ENCODE results near the gene BMP3.

Gene BMP3

DNA sequence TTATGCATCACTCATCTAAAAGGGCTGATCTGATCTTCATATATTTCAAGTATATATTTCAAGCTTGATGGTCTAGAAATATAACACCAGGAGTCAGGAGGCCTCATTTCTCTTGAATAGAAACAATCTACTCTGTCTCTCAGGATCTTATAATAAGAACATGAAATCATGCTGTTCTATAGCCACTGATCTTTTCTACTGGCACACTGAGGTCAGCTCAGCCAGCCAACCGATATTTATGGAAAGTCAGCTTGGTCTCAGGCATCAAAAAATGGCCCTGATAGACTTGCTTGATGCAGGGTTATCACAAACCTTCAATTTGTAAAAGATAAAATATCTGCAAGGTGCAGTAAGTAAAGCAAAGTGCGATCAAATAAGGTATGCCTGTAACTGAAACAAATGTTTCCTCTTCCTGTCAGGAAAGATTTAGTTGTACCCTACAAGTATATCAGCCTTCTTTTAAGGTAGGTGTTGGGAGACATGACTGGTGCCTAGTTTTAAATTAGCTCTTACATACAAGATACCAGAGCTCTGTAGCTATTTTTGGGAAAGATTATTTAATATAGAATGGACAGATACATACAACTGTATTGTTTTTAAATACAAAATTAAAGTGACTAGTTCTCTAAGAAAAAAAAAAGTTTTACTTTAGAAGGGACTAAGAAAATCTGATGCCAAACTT lies 63.4 kb downstream of the BMP3 start:
- no peak overlapping the region for H3K27ac ChIP-seq
- TF ChIP-seq ZFX (IDR thresholded peaks at IDR 0.05) = no peak
- TF ChIP-seq, protein P1, sequence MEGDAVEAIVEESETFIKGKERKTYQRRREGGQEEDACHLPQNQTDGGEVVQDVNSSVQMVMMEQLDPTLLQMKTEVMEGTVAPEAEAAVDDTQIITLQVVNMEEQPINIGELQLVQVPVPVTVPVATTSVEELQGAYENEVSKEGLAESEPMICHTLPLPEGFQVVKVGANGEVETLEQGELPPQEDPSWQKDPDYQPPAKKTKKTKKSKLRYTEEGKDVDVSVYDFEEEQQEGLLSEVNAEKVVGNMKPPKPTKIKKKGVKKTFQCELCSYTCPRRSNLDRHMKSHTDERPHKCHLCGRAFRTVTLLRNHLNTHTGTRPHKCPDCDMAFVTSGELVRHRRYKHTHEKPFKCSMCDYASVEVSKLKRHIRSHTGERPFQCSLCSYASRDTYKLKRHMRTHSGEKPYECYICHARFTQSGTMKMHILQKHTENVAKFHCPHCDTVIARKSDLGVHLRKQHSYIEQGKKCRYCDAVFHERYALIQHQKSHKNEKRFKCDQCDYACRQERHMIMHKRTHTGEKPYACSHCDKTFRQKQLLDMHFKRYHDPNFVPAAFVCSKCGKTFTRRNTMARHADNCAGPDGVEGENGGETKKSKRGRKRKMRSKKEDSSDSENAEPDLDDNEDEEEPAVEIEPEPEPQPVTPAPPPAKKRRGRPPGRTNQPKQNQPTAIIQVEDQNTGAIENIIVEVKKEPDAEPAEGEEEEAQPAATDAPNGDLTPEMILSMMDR (conservative IDR thresholded peaks at IDR 0.05) = no peak

DNA sequence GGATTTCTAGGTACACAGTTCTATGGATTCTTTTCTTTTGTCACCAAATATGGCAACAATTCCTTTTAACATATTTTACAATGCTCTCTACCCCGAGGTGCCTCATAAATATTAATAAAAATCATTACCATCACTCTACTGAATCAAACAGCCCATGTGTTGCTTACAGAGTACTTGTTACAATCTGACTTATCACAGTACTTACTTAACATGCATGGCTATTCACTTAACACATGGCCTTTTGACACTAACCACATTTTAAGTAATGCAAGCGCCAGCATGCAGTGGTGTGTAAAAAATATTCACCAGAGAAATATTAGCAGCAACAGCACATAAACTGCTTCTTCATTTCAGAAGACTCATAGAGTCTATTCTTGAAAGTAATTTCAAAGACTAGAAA lies 64.9 kb downstream of the BMP3 start:
- no peak for TF ChIP-seq ZFX (IDR thresholded peaks at IDR 0.05)
- TF ChIP-seq, protein P1 (conservative IDR thresholded peaks at IDR 0.05) = no peak
- H3K27ac ChIP-seq = no peak overlapping the region

DNA sequence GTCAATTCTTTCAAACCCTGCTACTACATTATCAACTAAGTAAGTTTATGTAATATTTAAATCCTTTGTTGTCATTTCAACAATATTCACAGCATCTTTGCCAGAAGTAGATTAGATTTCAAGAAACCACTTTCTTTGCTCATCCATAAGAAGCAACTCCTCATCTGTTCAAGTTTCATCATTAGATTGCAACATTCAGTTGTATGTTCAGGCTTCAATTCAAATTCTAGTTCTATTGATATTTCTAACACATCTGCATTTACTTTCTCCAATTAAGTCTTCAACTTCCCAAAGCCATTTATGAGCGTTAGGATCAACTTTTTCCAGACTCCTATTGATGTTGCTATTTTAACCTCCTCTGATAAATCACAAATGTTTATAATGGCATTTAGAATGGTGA lies 66.1 kb downstream of the BMP3 start:
- no peak for TF ChIP-seq ZFX (IDR thresholded peaks at IDR 0.05)
- TF ChIP-seq, protein P1 (conservative IDR thresholded peaks at IDR 0.05) = no peak

DNA sequence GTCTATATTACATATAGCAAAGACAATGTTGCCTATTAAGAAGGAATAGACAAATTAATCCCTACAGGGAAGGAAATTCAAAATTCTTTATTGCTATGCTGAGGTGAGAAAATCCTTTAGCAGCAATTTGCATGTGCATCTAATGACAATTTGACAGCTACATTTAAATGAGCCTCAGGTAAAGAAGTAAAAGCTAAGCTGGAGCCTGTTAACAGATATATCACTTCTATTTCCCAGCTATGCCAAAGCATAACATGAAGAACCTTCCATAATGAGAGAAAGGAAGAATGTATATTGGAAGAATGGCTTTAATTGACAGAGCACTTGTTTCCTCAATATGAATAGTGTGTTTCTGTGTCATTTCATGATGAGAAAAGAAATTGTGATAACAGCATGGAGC lies 71.6 kb downstream of the BMP3 start:
- TF ChIP-seq, protein P1 (conservative IDR thresholded peaks at IDR 0.05) = no peak
- no peak for TF ChIP-seq ZFX (IDR thresholded peaks at IDR 0.05)

More for the DNA sequence above, 66.1 kb downstream of the BMP3 start:
- no peak overlapping the region for H3K27ac ChIP-seq

DNA sequence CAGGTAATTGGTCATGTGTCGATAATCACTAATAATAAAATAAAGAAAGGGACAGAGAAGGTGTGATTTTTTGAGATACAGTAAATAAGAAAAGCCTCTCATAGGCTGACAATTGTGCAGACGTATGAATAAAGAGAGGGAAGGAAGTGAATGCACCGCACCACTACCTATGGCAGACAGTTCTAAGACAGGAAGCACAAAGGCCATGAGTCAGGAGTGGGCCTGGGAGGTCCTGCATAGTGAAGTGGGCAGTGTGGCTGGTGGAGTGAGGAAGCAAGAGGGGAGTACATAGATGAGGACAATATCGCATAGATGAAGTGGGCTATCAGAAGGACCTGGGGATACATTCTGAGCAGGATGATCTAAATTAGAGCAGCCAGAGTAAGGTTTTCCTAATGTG lies 75.6 kb downstream of the BMP3 start:
- no peak for TF ChIP-seq ZFX (IDR thresholded peaks at IDR 0.05)
- TF ChIP-seq, protein P1 (conservative IDR thresholded peaks at IDR 0.05) = no peak
- H3K27ac ChIP-seq = no peak overlapping the region

More for the DNA sequence above, 71.6 kb downstream of the BMP3 start:
- no peak overlapping the region for H3K27ac ChIP-seq

All from C4-2B (cell line).